Liver (tissue), 3 donors: ENCODE measurements around the gene MALRD1.

Source experiments
- EGR1 ChIP-seq, 2 donors: IDR thresholded peaks; 2 replicates each; pipeline ENCODE4 v1.6.1; 2016 to 2018; ENCODE audit warnings: antibody characterized with exemption in 2 of 2, low read depth in 2 of 2
- YY1 ChIP-seq: IDR thresholded peaks from 2 replicates; pipeline ENCODE4 v1.6.1; 2016; ENCODE audit warnings: antibody characterized with exemption, mild to moderate bottlenecking
- TF ChIP-seq, protein P1 (sequence below): IDR thresholded peaks from 2 replicates; pipeline ENCODE4 v1.6.1; 2016; ENCODE audit warnings: antibody characterized with exemption
- TF ChIP-seq, protein P2 (sequence below): fragments of 150-350 bp; IDR thresholded peaks from 2 replicates; pipeline ENCODE4 v1.5.1; 2017; ENCODE audit warnings: improper control_type of control experiment, low read depth, low read length; ENCODE audit not compliant: missing input control
- TF ChIP-seq, protein P3 (sequence below): IDR thresholded peaks from 2 replicates; pipeline ENCODE4 v1.6.1; 2016; ENCODE audit warnings: antibody characterized with exemption, mild to moderate bottlenecking
- donor health status: healthy.
- donor health status: healthy.

DNA sequence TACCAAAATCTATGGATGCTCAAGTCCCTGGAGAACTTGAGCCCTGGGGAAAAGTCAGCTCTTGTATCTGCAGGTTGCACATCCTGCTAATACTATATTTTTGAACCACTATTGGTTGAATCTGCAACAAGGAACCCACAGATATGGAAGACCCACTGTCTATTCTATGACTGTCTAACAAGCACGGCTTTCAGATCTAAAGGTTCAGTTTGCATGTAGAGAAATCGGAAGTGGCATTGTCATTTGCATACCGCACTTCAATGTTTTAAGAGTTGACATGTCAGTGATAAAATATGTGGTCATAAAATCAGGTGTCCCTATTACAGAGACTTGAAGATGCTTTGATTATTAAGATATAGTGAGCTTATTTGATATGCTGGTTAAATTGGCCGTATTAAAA lies 95.6 kb downstream of the MALRD1 start:
- TF ChIP-seq EGR1 (IDR thresholded peaks at IDR 0.05; ENCODE audit: low read depth in 2 of 2) (no peak), YY1 (no peak)
- TF ChIP-seq, protein P1, sequence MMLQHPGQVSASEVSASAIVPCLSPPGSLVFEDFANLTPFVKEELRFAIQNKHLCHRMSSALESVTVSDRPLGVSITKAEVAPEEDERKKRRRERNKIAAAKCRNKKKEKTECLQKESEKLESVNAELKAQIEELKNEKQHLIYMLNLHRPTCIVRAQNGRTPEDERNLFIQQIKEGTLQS, result no peak
- TF ChIP-seq, protein P2, sequence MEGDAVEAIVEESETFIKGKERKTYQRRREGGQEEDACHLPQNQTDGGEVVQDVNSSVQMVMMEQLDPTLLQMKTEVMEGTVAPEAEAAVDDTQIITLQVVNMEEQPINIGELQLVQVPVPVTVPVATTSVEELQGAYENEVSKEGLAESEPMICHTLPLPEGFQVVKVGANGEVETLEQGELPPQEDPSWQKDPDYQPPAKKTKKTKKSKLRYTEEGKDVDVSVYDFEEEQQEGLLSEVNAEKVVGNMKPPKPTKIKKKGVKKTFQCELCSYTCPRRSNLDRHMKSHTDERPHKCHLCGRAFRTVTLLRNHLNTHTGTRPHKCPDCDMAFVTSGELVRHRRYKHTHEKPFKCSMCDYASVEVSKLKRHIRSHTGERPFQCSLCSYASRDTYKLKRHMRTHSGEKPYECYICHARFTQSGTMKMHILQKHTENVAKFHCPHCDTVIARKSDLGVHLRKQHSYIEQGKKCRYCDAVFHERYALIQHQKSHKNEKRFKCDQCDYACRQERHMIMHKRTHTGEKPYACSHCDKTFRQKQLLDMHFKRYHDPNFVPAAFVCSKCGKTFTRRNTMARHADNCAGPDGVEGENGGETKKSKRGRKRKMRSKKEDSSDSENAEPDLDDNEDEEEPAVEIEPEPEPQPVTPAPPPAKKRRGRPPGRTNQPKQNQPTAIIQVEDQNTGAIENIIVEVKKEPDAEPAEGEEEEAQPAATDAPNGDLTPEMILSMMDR, result no peak
- TF ChIP-seq, protein P3, sequence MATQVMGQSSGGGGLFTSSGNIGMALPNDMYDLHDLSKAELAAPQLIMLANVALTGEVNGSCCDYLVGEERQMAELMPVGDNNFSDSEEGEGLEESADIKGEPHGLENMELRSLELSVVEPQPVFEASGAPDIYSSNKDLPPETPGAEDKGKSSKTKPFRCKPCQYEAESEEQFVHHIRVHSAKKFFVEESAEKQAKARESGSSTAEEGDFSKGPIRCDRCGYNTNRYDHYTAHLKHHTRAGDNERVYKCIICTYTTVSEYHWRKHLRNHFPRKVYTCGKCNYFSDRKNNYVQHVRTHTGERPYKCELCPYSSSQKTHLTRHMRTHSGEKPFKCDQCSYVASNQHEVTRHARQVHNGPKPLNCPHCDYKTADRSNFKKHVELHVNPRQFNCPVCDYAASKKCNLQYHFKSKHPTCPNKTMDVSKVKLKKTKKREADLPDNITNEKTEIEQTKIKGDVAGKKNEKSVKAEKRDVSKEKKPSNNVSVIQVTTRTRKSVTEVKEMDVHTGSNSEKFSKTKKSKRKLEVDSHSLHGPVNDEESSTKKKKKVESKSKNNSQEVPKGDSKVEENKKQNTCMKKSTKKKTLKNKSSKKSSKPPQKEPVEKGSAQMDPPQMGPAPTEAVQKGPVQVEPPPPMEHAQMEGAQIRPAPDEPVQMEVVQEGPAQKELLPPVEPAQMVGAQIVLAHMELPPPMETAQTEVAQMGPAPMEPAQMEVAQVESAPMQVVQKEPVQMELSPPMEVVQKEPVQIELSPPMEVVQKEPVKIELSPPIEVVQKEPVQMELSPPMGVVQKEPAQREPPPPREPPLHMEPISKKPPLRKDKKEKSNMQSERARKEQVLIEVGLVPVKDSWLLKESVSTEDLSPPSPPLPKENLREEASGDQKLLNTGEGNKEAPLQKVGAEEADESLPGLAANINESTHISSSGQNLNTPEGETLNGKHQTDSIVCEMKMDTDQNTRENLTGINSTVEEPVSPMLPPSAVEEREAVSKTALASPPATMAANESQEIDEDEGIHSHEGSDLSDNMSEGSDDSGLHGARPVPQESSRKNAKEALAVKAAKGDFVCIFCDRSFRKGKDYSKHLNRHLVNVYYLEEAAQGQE, result no peak
